HG03103 (cell line): Measurements from ENCODE around the gene TCF19.

ENCODE experiments used
- ATAC-seq: cut with Tn5 transposase; IDR thresholded peaks from one replicate; pipeline ENCODE4 v1.9.1; 2021; ENCODE audit warnings: low read depth; ENCODE audit not compliant: unreplicated experiment

TCF19 gene

GRCh38 chr6:31202259-31203166 is 44.1 kb downstream of the TCF19 start:
- ATAC-seq = no peak

GRCh38 chr6:31203345-31203979 is 45.1 kb downstream of the TCF19 start:
- peak; percentile 48 for ATAC-seq

DNA sequence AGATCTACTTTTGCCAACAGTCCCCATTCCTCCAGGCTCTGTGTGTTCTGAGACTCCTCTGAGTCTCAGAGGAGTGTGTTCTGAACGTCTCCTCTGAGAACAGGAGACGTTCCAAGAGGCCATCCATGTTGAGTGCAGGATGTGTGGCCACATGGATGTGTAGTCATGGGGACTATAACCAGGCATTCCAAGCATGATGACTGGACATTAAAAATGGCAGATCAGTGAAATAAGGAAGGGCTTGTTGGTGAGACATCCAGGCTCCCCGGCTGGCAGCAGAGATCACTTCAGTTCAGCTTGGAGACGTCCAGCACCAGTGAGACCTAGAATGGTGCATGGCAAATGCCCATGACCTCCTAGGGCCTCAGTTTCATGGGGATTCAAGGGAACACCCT is 46.4 kb downstream of the TCF19 start:
- no peak for ATAC-seq

GRCh38 chr6:31205638-31206037 is 47.2 kb downstream of the TCF19 start:
- ATAC-seq = no peak

DNA sequence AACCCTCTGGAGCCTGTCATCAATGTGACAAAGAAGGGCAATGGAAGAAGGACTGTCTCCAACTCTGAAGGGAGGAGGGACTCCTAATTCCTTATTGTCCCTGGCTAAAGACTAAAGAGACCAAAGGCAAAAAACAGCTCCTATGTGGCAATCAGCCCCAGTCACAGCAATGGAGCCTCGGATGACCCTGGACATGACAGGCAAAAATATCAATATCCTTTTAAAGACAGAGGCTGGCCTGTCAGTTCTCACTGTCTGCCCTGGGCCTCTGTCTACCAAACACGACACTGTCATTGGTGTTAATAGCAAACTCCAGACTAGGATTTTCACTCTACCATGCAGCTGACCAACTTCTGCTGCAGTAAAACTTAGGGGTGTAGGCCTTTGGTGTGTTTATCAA is 50.1 kb downstream of the TCF19 start:
- ATAC-seq = no peak

DNA sequence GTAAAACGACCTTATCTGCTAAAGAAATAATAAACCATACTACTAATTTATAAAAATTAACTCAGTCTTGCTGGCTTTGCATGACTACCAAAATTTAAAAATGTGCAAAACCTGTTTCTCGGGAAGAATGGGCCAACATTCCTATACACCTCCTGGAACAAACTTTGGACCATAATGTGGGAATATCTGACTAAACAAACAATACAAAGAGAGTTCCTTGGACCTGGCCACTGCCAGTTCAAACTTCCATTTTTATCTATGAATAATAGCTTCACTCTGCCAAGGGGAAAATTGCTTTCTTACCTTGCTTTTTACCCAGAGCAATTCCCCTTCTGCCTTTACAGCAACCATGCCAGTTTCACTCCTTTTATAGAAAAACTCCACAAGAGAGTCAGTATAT is 50.7 kb downstream of the TCF19 start:
- no peak for ATAC-seq

DNA sequence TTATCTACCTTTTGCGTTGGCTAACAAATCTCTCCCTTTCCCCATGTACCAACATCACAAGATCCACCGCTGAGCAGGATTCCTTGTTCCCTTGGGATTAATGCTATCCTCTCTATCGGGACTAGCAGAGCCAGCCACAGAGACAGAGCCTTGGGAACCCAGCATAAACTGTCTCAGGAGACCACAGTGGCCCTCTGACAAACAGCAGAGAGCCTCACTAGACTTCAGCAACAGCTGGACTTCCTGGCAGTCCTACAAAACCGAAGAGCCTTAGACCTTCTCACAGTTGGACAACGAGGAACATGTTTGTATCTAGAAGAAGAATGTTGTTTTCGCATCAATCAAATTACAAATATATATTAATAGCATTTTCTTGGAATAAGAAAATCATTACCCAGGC is 51.7 kb downstream of the TCF19 start:
- no peak for ATAC-seq

DNA sequence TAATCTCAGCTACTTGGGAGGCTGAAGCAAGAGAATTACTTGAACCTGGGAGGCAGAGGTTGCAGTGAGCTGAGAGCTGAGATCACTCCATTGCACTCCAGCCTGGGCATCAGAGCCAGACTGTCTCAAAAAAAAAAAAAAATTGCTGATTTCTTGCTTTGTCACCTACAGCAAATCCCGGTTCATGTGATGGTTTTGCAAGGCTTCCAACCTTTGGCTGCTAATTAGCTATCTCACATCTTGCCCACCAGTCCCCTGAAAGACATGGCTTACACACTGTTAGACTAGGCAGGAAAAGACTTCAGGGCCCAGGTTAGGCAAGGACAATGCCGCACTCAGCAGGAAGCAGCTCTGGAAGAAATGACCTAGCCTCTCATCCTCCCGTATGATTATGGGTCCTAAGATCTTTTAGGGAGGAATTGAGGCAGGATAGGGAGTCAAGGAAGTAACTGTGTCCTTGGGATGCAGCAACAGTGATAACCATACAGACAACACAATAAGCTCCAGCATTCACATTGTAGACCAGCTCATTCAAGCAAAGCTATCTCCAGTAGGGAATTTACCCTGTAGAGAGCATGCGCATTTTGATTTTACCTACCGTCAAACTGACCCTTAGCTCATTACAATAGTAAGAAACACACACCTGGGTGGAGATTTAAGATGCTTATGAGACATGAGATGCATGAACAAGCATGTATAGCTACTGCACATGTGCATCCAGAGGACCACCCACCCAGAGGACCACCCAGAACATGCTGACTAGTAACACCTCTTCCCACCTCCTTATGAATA is 52.5 kb downstream of the TCF19 start:
- no peak for ATAC-seq
